ENCODE measurements around the gene REG1B.

The REG1B gene, protein sequence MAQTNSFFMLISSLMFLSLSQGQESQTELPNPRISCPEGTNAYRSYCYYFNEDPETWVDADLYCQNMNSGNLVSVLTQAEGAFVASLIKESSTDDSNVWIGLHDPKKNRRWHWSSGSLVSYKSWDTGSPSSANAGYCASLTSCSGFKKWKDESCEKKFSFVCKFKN

DNA sequence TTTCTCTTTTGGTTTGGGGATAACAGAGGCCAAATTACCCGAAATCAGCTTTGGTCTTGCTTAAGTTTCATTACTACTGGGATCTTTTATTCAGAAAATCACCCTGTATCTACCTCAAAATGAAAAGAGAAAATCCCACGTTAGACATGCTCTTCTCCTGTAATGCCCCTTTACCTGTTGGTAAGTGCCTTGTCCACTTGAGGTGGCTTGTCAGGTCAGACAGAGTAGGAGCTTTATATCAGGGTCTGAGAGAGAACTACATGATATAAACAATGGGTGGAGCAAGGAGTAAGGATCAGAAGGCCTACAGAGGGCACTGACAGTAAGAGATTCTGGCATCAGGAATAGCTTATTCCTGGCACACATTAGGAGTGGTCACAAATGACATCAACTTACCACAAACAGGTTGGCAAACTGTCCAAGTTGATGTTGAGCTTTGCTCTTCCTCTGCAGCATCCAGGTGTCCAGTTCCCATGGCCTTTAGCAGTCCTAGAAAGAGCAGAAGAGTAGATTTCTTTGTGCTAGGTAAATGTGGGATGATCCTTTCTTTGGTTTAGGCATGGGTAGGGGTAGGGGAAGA is at the start of gene REG1B:
Gene REG1B, minus strand, starts transcription at position 209 of the 580 bp plus-strand sequence. CDS start 381 bp downstream, outside the sequence.
- DNase-seq (ENCODE audit: low read depth), result no peak

DNA sequence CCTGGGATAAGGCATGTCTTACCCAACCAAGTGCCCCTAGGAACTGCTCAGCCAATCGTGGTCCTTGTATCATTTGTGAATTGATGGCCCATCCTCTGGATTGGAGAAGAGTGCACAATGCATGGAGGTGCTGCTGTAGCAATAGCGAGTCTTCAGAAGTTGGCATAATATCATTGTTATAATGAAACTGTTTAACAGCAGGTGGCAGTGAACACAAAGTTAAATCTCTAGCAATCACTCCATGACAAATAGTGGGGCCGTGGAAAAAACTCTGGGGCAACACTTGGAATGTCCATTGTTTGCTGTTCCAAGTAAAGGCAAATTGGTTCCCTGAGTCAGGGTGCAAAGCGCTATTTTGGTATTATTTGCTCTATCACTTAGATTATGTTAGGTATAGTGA is 43.9 kb upstream of the REG1B start:
- no peak for DNase-seq (ENCODE audit: low read depth)

DNA sequence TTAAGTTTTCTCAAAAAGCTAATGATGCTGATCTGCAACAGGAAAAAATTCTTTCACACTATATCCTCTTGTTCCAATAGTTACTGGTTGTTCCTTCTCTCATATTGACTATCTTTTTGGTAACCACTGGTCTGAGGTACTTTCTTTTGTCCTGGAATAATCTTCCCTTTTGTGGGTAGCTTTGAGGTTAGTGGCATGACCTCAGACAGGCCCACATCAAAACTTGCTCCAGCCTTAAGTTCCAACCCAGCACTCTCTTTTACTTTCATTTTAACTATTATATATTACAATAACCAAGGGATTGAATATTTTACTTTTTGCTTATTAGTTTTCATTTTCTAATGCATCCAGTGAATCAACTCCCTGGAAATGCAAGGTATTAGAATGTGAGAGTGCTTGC is 42.0 kb upstream of the REG1B start:
- DNase-seq (ENCODE audit: low read depth), result no peak

DNA sequence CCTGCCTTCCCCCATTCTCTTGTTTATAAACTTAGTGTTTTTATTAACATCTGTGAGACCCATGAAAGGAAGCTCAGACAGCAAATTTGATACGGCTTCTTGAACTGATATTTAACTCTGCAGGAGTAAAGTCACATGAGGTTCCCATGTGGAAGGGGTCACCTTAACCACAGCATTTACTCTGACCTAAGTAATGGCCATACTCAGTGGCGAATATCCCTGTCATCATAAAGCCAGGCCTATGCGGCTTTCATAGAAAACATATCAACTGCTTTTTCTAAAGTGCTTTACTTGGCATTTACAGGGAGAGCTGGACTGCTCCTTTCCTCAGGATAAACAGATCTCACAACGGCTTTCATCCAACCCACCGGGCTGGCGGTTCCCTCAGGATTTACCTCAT is 41.5 kb upstream of the REG1B start:
- DNase-seq (ENCODE audit: low read depth), result no peak

DNA sequence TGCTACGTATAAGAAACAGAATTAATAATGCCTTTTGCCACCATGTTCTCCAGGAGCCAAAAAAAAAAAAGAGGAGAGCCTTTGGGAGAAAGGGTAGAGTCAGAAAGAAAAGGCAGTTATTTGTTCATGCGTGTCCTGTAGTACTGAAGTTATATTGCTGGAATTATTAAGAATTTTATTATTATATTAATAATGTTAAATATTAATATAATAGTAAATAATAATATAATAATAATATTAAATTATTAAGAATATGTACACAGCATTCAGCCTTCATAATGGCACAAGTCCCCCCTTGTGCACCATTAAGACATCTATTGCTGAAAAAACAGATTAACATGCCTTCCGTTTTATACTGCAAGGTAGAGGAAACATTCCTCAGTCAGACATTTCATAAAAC is 40.6 kb upstream of the REG1B start:
- DNase-seq (ENCODE audit: low read depth), result no peak

DNA sequence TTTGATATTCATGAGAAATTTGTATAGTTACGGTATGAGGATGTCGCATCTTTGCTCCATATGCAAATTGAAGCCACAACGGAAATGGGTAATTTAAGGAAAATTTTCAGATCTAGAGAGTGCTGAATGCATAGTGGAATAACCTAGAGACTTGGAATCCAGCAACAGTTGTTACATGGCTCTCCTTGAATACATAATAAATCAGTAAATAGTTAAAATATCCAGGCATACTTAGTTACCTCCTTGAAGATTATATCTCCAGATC is 37.9 kb upstream of the REG1B start:
- DNase-seq (ENCODE audit: low read depth), result no peak

DNA sequence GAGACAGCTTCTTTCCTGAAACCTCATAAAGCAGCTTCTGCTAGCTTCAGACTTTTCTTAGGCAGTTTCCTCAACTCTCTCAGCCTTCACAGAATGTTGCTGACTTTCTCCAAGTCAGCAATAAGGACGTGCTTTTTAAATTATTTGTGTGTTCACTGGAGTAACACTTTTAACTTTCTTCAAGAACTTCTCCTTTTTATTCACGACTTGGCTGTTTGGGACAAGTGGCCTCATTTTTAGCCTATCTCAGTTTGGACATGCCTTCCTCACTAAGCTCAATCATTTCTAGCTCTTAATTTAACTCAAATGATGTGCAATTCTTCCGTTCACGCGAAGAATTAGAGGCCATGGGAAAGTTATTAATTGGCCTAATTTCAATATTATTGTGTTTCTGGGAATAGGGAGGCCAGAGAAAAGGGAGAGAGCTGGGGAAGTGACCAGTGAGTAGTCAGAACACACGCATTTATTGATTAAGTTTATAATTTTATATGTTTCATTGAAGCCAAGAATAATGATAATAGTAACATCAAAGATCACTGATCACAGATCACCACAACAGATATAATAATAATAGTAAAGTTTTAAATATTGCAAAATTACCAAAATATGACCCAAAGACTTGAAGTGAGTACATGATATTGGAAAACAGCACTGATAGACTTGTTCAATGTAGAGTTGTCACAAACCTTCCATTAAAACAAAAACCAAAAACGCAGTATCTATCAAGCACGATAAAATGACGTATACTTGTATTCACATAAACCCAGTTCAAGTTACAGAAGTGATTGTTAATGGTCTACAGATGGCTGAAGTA is 37.3 kb upstream of the REG1B start:
- no peak for DNase-seq (ENCODE audit: low read depth)

DNA sequence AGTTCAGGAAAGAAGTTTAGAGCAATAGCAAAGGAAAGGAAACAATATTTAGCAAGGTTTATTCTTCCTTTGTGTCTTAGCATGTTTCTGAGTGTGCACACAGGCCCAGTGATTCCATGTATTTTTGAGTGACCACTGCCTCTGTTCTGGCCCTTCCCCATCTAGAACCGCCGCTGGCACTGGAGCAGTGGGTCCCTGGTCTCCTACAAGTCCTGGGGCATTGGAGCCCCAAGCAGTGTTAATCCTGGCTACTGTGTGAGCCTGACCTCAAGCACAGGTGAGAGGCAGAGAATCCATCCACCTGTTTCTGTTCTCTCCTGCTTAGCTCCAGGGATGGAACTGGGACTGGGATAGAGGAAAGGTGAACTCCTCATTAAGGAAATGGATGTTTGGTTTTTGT is 34.9 kb upstream of the REG1B start:
- no peak for DNase-seq (ENCODE audit: low read depth)

DNA sequence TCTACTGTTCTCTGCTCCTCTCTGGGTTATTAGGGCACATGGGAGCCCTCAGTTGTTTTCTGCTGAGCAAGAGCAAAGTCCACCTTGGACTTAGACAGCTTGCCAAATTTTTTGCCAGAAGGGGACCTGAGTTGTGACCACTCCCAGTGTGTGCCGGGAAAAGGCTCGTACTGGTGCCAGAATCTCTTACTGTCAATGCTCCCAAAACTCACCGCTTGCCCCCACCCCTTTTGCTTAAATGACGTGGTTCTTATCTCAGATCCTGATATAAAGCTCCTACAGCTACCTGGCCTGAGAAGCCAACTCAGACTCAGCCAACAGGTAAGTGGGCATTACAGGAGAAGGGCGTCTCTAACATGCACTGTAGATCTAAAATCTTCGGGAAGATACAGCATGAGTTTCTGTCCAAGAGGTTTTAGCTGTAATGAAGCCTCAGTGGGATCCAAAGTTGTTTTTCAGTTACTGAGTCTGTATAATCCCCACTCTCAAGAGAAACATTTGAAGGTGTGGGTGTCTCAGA is 32.5 kb upstream of the REG1B start, which contains the start of gene REG1A:
Gene REG1A, plus strand, starts transcription at position 295 of the 520 bp plus-strand sequence. CDS start 374 bp downstream, outside the sequence.
- no peak for DNase-seq (ENCODE audit: low read depth)

DNA sequence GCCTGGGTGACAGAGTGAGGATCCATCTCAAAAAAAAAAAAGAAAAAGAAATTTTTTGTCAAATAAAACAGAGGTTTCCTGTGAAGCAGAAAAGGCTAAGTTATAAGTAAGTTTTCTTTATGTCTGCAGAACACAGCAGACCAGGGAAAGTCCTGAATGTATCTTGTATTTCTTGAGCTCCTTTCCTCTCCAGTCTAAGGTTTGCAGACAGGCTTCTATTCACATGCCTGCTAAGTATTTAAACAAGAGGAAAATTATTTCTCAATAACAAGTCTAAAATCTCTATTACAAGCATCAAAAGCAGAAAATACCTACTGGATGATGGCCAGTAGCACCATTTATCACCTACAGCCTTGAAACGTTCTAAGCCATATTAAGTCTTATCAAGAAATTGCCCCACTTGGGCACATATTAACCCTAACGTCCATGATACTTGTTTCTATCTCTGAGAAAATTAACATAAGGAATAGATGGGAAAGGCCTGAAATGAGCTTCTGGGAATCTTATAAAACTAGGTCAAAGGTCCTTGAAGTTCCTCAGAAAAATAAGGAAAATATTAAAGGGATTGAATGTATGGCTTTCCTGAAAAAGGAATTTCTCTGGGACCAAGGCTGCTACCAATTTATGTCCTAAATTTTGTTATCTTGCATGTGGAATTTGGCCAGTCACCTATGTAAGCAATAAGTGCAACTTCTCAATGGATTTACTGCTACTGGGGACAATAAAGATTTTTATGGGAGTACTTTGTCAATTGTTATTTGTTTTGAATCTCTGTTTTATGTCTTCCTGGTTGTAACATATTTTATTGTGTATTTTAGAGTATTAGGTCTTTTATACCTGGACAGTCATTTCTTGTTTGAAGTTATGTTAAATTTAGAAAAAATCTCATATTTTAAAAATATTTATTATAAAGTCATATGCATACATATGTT is 29.5 kb upstream of the REG1B start:
- no peak for DNase-seq (ENCODE audit: low read depth)

DNA sequence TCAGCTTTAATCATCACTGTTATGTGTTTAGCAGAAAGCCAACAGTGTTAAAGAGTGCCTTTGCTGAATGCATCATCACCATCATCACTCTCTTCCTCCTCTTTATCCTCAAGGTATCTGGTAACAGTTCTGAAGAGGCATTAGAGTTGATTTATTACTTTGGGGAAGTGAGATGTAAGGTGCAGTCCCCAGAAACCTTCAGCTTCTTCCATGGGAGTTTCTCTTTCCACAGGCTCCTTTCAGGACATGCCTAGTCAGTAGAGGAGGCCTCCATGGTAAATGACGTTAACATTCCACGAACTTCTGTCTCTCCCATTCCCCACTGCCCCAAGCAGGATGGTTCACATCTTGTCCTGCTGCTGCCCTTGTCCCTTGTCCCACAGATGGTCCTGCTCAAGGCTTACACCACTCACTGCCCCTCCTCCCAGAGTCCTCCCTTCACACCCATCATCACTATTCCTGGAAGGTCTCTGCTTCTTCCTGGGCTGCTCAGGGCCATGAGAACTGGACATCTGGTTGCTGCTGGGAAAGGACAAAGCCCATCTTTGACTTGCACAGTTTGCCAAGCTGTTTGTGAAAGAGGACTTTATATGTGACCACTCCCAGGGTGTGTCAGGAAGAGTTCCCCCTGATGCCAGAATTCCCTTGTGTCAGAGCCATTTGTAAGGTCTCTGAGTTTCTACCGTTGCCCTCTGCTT is 27.2 kb upstream of the REG1B start:
- DNase-seq (ENCODE audit: low read depth), result no peak

DNA sequence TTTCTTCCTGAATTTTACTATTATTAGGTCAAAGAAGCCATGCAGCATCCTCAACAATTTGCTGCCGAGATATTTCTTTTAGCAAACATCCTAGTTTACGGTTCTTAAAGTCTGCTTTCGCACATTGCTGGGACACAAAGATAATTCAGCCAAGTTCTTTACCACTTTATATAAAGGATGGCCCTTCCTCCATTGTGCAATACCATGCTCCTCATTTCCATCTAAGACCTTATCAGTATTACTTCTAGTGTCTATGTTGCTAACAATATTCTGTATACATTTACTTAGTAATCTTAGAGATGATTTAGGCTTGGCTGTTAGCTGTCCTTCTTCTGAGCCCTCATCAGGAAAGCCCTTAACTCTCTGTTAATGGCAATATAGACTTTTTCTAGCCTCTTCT is 24.5 kb upstream of the REG1B start:
- no peak for DNase-seq (ENCODE audit: low read depth)

DNA sequence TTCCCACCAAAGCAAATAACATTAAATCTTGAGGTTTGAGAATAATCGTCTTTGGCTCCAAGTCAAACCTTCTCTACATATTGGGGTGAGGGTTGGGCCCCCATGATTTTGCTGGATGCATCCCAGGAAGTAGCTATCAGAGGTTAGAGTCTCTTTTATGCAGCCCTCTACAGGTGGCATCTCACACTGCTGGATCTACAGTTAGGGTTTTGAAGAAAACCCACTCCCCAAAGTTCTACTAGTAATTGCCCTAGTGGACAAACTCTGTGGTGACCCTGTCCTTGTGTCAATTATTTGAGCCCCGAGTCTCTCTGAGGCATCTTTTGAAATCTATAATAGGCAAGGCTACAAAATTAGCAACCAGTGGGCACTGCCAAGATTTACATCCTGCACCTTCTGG is 17.5 kb upstream of the REG1B start:
- DNase-seq (ENCODE audit: low read depth), result no peak

DNA sequence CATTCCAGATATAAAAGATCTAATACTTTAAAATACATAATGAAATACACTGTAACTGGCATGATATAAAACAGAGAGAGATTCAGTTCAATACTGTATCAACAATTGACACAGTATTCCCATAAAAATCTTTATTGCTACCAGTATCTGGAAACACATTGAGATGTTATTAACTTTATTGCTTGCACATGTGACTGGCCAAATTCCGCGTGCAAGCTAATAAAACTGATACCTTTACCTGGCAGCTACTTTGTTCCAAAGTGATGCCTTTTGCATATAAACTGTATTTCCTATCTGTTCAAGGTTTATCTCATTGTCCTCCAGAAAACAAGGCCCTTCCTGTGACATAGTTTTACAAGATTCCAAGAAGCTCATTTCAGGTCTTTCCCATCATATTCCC is 15.4 kb upstream of the REG1B start:
- DNase-seq (ENCODE audit: low read depth), result no peak

DNA sequence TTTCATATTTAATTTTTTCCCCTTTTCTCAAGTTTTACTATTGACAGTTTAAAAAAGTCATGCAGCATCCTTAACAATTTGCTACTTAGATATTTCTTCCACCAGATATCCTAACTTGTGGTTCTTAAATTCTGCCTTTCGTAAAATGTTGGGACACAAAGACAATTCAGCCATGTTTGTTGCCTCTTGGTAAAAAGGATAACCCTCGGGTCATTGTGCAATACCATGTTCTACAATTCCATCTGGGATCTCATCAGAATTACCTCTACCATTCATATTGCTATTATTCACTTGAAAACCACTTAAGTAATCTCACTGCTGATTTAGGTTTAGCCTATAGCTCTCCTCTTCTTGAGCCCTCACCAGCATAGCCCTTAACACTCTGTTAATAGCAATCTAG is 13.2 kb upstream of the REG1B start:
- no peak for DNase-seq (ENCODE audit: low read depth)

DNA sequence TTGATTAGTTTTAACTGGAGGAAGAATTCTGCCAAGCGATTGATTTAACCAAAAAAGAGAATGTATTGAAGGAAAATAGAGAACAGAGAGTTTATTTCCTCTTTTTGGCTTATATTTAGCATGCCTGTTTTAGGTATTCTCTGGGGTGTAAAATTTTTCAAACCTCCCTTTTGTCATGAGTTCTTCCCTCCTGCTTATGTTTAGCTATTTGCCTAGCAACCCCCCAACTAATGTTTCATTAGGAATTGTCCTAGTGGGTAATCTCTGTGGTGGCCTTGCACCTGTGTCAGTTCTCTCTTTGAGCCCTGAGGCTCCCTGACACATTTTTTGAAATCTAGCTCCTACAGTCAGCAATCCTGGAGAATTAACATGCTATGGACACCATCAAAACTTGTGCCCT is 12.5 kb upstream of the REG1B start:
- DNase-seq (ENCODE audit: low read depth), result no peak

DNA sequence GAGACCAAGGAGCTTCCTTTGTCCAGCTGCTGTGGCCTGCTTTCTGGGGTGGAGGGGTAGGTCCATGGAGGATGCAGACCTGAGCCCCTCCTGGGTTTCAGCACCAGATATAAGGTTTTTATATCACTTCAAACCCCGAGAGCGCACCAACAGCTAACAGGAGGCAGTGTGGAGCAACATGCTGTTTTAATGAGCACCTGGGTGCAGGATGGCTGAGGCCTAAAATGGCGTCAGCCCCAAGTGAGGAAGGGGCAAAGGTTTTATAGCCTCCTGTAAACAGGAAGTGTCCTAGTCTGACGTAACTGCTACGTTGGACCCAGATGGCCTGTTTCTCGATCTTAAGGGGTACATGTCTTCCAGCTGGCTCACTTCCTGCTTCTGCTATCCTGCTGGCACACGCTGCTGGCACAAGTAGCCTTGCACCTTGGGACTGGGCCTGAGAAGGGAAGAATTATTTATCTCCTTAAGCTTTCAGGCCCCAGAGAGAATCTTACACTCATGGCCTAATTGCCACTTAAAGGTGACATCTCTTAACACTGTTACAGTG is 11.4 kb upstream of the REG1B start:
- DNase-seq (ENCODE audit: low read depth), result no peak

DNA sequence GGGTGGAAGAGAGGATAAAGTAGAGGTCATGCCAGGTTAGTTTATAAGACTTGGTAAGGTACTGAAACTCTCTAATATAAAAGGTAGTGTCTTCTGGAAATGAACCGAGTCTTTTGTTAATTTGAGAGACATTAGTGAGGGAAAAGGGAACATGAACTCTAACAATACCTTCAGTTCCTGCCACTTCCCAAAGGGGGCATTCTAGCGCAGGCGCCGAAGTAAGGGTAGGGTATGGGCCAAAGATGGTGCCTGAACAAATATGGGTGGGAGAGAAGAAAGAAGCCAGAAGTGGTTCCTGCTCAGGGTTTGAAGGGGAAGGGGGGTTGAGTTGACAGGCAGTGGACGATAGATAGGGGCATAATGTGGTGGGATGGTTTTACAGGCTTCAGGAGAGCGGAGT is 10.1 kb upstream of the REG1B start:
- DNase-seq (ENCODE audit: low read depth), result no peak

DNA sequence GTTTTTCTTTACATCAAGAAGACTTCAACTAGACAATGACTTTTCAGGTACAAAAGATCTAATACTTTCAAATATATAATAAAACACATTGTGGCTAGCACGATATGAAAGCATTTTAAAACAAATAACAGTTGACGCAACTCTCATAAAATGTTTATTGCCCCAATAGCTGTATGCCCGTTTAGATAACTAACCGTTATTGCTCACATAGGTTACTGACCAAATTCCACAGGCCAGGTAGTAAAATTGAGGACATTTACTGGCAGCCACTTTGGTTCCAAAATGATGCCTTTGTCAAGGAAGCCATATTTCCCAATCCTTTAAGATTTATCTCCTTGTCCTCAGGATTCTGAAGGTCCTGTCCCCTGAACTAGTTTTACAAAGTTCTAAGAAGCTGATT is 2.9 kb upstream of the REG1B start:
- DNase-seq (ENCODE audit: low read depth), result no peak

DNA sequence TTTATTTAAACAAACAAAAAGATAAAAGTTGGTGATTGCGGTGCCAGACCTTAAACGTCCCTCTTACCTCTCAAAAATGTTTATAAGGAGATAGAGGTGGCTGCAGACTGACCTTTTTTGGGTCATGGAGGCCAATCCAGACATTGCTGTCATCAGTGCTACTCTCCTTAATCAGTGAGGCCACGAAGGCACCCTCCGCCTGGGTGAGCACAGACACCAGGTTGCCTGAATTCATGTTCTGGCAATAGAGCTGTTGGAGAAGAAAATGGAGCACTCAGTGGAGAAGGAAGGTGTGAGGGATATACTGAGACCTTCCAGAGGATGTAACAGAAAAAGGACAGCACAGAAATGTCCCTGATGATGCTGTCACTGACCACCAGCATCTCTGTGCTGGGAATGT is 1.5 kb downstream of the REG1B start:
- DNase-seq (ENCODE audit: low read depth), result no peak

DNA sequence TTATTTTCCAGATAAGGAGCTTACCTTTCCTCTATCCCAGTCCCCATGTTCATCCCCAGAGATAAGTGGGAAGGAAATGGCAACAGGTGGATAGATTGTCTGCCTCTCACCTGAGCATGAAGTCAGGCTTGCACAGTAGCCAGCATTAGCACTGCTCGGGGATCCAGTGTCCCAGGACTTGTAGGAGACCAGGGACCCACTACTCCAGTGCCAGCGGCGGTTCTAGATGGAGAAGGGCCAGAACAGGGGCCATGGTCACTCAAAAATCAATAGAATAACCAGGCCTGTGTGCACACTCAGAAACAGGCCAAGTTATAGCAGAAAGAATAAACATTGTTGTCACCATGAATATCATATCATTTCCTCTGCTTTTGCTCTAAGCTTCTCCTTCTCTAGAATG is 2.4 kb downstream of the REG1B start:
- DNase-seq (ENCODE audit: low read depth), result no peak

Measured in activated T-cell treated with anti-CD3 and anti-CD28 coated beads for 1 hour (primary cell).